HCT116 (cell line): Measurements from ENCODE around the gene GPX5.

Experiments used
- EZH2 ChIP-seq: fragments of 200-600 bp; sonication (generic); IDR thresholded peaks from 2 replicates; pipeline ENCODE4 v1.6.1; 2017; ENCODE audit warnings: antibody characterized with exemption, mixed run types
- MAX ChIP-seq: IDR thresholded peaks from 2 replicates; pipeline ENCODE4 v1.6.1; 2012
- POLR2A ChIP-seq: IDR thresholded peaks from 2 replicates; pipeline ENCODE4 v1.7.0; 2011; ENCODE audit warnings: borderline replicate concordance; ENCODE audit not compliant: insufficient read depth, insufficient read length; ENCODE audit errors: extremely low read depth
- POLR2AphosphoS5 ChIP-seq: IDR thresholded peaks from 2 replicates; pipeline ENCODE4 v1.6.1; 2011; ENCODE audit warnings: mild to moderate bottlenecking, low read depth, low read length, moderate library complexity
- SRF ChIP-seq: IDR thresholded peaks from 2 replicates; pipeline ENCODE4 v1.6.1; 2012; ENCODE audit warnings: low read depth
- ZNF274 ChIP-seq: fragments of 200-500 bp; sonication (Bioruptor generic); IDR thresholded peaks from 2 replicates; pipeline ENCODE4 v1.6.1; 2014; ENCODE audit warnings: mild to moderate bottlenecking, low read depth, low read length, inconsistent platforms
- TF ChIP-seq, protein P1 (sequence below), 3 experiments: fragments of 200-600 bp in 1 of 3; sonication (generic) in 1 of 3; IDR thresholded peaks in 2 of 3; conservative IDR thresholded peaks in 1 of 3; 2 replicates each; pipeline ENCODE4 v1.5.1; 2012 to 2017; ENCODE audit warnings: low read depth in 2 of 3, low read length in 2 of 3, antibody characterized with exemption in 1 of 3, borderline replicate concordance in 1 of 3, control low read depth in 1 of 3, mild to moderate bottlenecking in 1 of 3, mixed read lengths in 1 of 3, mixed run types in 1 of 3, moderate library complexity in 1 of 3; ENCODE audit not compliant: insufficient read depth in 1 of 3

DNA sequence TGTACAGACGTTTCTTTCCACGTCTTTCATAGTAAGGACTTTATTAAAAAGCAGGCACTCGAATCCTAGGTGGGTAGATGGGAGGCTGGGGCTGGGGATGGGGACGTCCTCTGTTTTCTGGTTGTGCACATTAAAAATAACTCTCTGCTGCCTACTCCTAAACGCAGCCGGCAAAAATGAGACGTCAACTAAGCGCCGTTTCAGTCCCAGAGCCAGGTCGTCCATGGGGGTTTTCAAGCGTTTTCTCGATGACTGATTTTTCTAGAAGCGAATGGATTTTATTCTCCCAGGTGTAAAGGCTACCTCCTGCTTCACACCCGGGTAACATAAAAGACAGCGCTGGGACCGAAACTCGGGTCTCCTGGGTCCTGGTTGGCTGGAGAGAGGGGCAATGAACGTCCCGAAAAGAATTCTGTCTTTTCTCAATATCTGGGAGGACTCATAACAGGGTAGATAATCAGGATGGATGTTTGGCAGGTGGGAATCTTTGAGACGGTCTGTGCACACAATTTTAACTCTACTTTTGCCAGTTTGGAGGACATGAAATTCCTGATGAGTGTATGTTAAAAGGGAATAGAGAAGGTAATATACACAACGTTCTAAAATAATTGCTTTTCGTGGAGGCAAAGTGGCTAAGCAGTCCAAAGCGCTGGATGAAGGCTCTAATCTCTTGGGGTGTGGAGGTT, 35.3 kb upstream of the GPX5 start:
- TF ChIP-seq POLR2A = no peak
- TF ChIP-seq SRF = no peak
- TF ChIP-seq, protein P1, sequence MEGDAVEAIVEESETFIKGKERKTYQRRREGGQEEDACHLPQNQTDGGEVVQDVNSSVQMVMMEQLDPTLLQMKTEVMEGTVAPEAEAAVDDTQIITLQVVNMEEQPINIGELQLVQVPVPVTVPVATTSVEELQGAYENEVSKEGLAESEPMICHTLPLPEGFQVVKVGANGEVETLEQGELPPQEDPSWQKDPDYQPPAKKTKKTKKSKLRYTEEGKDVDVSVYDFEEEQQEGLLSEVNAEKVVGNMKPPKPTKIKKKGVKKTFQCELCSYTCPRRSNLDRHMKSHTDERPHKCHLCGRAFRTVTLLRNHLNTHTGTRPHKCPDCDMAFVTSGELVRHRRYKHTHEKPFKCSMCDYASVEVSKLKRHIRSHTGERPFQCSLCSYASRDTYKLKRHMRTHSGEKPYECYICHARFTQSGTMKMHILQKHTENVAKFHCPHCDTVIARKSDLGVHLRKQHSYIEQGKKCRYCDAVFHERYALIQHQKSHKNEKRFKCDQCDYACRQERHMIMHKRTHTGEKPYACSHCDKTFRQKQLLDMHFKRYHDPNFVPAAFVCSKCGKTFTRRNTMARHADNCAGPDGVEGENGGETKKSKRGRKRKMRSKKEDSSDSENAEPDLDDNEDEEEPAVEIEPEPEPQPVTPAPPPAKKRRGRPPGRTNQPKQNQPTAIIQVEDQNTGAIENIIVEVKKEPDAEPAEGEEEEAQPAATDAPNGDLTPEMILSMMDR (IDR thresholded peaks at IDR 0.05 in 2 of 3, conservative IDR thresholded peaks at IDR 0.05 in 1 of 3; ENCODE audit: borderline replicate concordance in 1 of 3, insufficient read depth in 1 of 3, low read depth in 2 of 3, low read length in 2 of 3) = no peak
- TF ChIP-seq MAX = no peak
- TF ChIP-seq EZH2 = no peak
- TF ChIP-seq ZNF274 = no peak
- no peak for TF ChIP-seq POLR2AphosphoS5
